GM19467 (cell line): ENCODE results near the gene RIN3.

Experiments
- ATAC-seq: cut with Tn5 transposase; IDR thresholded peaks from one replicate; pipeline ENCODE4 v1.9.1; 2021; ENCODE audit warnings: mild to moderate bottlenecking, moderate library complexity; ENCODE audit not compliant: unreplicated experiment

Gene RIN3

GRCh38 chr14:92729634-92730358 lies 216.2 kb downstream of the RIN3 start:
- peak; percentile 74 for ATAC-seq

DNA sequence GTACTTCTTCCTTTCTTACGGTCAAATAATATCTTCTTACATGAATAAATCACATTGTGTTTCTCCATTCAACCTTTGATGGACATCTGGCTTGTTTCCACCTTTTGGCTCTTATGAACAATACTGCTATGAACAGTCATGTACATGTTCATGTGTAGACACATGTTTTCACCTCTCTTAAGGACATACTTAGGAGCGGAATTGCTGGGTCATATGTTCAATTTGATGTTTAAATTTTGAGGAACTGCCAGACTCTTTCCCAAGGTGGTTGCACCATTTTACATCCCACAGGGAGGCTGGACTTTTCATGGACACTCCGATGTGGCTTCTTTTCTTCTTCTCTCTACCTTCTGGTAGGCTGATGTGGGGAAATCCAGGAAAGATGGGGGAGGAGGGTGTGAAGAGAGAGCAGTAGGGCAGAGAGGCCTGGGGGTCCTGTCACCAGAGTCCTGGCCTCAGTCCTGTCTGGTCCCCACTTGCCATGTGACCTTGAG lies 218.1 kb downstream of the RIN3 start:
- ATAC-seq: no peak

DNA sequence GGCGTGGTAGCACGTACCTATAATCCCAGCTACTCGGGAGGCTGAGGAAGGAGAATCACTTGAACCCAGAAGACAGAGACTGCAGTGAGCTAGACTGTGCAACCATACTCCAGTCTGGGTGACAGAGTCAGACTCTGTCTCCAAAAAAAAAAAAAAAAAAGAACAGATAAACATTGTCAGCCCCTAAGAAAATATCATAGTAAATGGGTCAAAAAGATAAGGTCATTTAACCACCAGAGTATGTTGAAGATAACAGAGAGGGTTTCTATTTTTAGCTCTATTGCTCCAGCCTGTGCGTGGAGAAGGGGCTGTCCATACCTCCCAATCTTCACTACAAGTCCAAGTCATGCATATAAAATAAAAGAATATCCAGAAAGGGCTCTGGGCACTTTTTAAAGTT lies 219.4 kb downstream of the RIN3 start:
- ATAC-seq: no peak

- no peak for ATAC-seq
Measured at GRCh38 chr14:92734618-92735017, 221.0 kb downstream of the RIN3 start.

DNA sequence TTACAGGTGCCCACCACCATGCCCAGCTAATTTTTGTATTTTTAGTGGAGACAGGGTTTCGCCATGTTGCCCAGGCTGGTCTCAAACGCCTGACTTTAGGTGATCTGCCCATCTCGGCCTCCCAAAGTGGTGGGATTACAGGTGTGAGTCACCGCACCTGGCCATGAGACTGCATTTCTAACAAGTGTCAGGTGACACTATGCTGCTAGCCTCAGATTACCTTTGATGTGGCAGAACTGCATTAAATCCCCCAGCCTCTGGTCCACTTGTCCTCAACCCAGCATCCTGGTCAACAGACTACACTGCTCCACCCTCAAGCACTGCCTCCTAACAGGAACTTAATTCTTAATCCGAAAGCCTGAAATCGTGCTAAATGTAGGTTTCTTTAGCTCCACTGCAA lies 221.8 kb downstream of the RIN3 start:
- ATAC-seq: no peak

DNA sequence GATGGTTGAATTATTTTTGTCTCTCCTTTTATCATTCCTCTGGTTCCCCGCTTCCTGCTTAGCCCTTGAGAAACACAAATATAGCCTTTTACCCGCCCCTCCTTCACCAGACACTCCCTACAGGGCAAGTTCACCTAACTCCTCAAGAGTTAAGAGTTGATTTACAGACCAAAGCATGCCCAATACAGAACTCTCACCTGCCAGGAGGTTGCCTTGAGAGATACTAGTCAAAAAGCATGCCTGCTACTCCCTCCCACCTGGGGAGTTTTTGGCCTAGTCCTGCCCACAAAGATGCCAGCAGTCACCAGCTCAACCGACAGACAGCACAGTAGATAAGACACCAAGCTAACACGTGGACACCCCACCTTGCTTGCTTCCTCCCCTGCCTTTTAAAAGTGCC lies 223.6 kb downstream of the RIN3 start:
- no peak for ATAC-seq

DNA sequence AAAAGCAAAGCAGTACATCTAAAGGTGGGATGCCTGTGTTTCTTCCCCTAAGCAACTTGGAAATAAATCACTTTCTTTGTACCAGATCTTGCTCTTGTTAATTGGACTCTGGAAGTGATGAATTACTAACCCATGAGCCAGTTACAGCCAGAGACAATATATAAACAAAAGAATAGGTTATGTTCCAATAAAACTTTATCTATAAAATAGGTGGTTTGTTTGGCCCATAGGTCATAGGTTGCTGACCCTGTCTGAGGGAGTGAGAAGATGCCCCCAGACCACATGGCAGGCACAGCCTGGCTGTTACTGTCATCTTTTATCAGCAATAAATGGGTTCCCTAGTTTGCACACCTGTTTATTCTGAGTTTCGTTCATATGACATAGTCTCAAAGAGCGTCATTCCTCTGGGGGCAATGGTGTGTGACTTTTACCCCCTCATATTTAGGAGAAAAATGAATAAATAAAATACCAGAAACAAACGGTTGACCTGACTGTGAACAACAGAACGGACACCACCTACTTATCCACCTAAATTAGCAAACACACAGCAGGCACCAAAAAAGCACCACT lies 224.1 kb downstream of the RIN3 start:
- ATAC-seq: no peak
